IMR-90 (cell line): ENCODE results near the gene CNTN4. TPM values are rescaled to one million over a fixed set of nuclear protein-coding genes. Genes with fewer than 3 reads are reported as not detected.

ENCODE experiments used
- ATAC-seq: fragments of 200-7000 bp; cut with Tn5 transposase; 2 replicates; pipeline ENCODE4 v1.9.1; 2020; ENCODE audit warnings: low read depth, mild to moderate bottlenecking, moderate library complexity
- BruUV-seq: library from RNA; stranded (reverse); fragments of 400-500 nt; replicated peaks from 2 replicates; lab custom pipeline; 2021; lab: Mats Ljungman, UMichigan
- CTCF ChIA-PET: fragments of 300-600 bp; formaldehyde crosslinking; extraction: SDS; loops from one replicate; lab custom pipeline; 2021; ENCODE audit warnings: antibody characterized with exemption; lab: Yijun Ruan, JAX
- POLR2A ChIA-PET: fragments of 300-600 bp; sonication (Branson Sonifier 250); formaldehyde crosslinking; loops from one replicate; lab custom pipeline; 2022; ENCODE audit warnings: antibody characterized with exemption; ENCODE audit not compliant: unreplicated experiment; lab: Charles Lee
- DNase-seq: peaks from one replicate; pipeline ENCODE4 v3.0.0; 2013
- H2AFZ ChIP-seq: replicated peaks from 2 replicates; pipeline ENCODE3; 2013; ENCODE audit warnings: low read length, mild to moderate bottlenecking; ENCODE audit not compliant: poor library complexity
- H2AK5ac ChIP-seq: 2 replicates; pipeline ENCODE4 v1.6.1; 2013; ENCODE audit warnings: low read depth, low read length, inconsistent platforms
- H2AK9ac ChIP-seq: replicated peaks from 2 replicates; pipeline ENCODE3; 2013; ENCODE audit warnings: mild to moderate bottlenecking, low read depth, low read length, moderate library complexity; ENCODE audit not compliant: poor library complexity
- H2BK120ac ChIP-seq: 2 replicates; pipeline ENCODE4 v1.6.1; 2013; ENCODE audit warnings: low read depth, low read length, inconsistent platforms
- H2BK15ac ChIP-seq: 3 replicates; pipeline ENCODE4 v1.6.1; 2013; ENCODE audit warnings: low read depth, low read length, inconsistent platforms
- H2BK20ac ChIP-seq: 2 replicates; pipeline ENCODE4 v1.6.1; 2013; ENCODE audit warnings: low read depth, mild to moderate bottlenecking, inconsistent platforms, low read length, moderate library complexity
- H2BK5ac ChIP-seq: 2 replicates; pipeline ENCODE4 v1.6.1; 2013; ENCODE audit warnings: mild to moderate bottlenecking, low read depth, low read length, inconsistent platforms; ENCODE audit not compliant: poor library complexity, severe bottlenecking
- H3K14ac ChIP-seq: replicated peaks from 2 replicates; pipeline ENCODE4 v1.6.1; 2013; ENCODE audit warnings: low read depth, low read length, inconsistent platforms
- H3K18ac ChIP-seq: 2 replicates; pipeline ENCODE4 v1.6.1; 2013; ENCODE audit warnings: low read depth, low read length, control low read depth
- H3K23ac ChIP-seq: 2 replicates; pipeline ENCODE4 v1.6.1; 2013; ENCODE audit warnings: low read depth, low read length, inconsistent platforms
- H3K27ac ChIP-seq: 2 replicates; pipeline ENCODE4 v1.5.1; 2013; ENCODE audit warnings: mild to moderate bottlenecking, control low read depth, low read length; ENCODE audit not compliant: insufficient read depth
- H3K27me3 ChIP-seq: 2 replicates; pipeline ENCODE4 v1.6.1; 2013; ENCODE audit warnings: low read length; ENCODE audit not compliant: control insufficient read depth, insufficient read depth
- H3K36me3 ChIP-seq: 2 replicates; pipeline ENCODE4 v1.6.1; 2013; ENCODE audit warnings: low read length, mixed read lengths; ENCODE audit not compliant: control insufficient read depth, insufficient read depth
- H3K4ac ChIP-seq: 2 replicates; pipeline ENCODE4 v1.6.1; 2013; ENCODE audit warnings: low read depth, low read length, inconsistent platforms
- H3K4me1 ChIP-seq: 2 replicates; pipeline ENCODE4 v1.6.1; 2013; ENCODE audit warnings: low read length, mixed read lengths; ENCODE audit not compliant: control insufficient read depth, insufficient read depth
- H3K4me2 ChIP-seq: 2 replicates; pipeline ENCODE4 v1.6.1; 2013; ENCODE audit warnings: low read depth, mild to moderate bottlenecking, control low read depth, low read length, moderate library complexity
- H3K4me3 ChIP-seq: 2 replicates; pipeline ENCODE4 v1.5.1; 2013; ENCODE audit warnings: low read depth, mild to moderate bottlenecking, control low read depth, low read length, moderate library complexity; ENCODE audit not compliant: insufficient read depth
- H3K56ac ChIP-seq: 2 replicates; pipeline ENCODE4 v1.6.1; 2013; ENCODE audit warnings: low read length, inconsistent platforms; ENCODE audit not compliant: insufficient read depth; ENCODE audit errors: extremely low read depth
- H3K79me1 ChIP-seq, 2 experiments: 2 replicates each; pipeline ENCODE4 v1.6.1; 2013; ENCODE audit warnings: low read length in 2 of 2, inconsistent platforms in 1 of 2, low read depth in 1 of 2
- H3K9ac ChIP-seq: 2 replicates; pipeline ENCODE4 v1.6.1; 2013; ENCODE audit warnings: low read depth, low read length, control low read depth
- H3K9me1 ChIP-seq: 2 replicates; pipeline ENCODE4 v1.6.1; 2013; ENCODE audit warnings: low read length, inconsistent platforms; ENCODE audit not compliant: insufficient read depth
- H3K9me3 ChIP-seq: 2 replicates; pipeline ENCODE4 v1.6.1; 2013; ENCODE audit warnings: low read length; ENCODE audit not compliant: control insufficient read depth, insufficient read depth
- H4K20me1 ChIP-seq: 2 replicates; pipeline ENCODE4 v1.6.1; 2013; ENCODE audit warnings: low read length, inconsistent platforms; ENCODE audit not compliant: insufficient read depth
- H4K5ac ChIP-seq: 2 replicates; pipeline ENCODE4 v1.6.1; 2013; ENCODE audit warnings: mild to moderate bottlenecking, low read depth, low read length, control low read depth
- H4K8ac ChIP-seq, 2 experiments: 2 replicates each; pipeline ENCODE4 v1.6.1; 2013; ENCODE audit warnings: low read depth in 2 of 2, low read length in 2 of 2, control low read depth in 1 of 2, inconsistent platforms in 1 of 2
- H4K91ac ChIP-seq: 2 replicates; pipeline ENCODE4 v1.6.1; 2013; ENCODE audit warnings: low read depth, low read length, inconsistent platforms; ENCODE audit not compliant: insufficient read depth
- CEBPB ChIP-seq: IDR thresholded peaks from 2 replicates; pipeline ENCODE4 v1.6.1; 2012; ENCODE audit warnings: low read depth, low read length, improper control_type of control experiment
- MXI1 ChIP-seq: IDR thresholded peaks from 2 replicates; pipeline ENCODE4 v1.6.1; 2012; ENCODE audit warnings: low read depth, mild to moderate bottlenecking, low read length, moderate library complexity, borderline replicate concordance
- WGBS, 2 experiments: methylation state at CpG; one replicate each; pipeline versions ENCODE4 v1.1.5 to v1.1.7; 2013; ENCODE audit warnings: missing lambda C conversion rate in 2 of 2; ENCODE audit not compliant: insufficient read length in 1 of 2; ENCODE audit errors: extremely low coverage in 2 of 2; 5-methylcytosine and 5-hydroxymethylcytosine counted together
- dilution Hi-C: fragments of 300-500 bp; cut with HindIII; formaldehyde crosslinking; loops from one replicate; pipeline ENCODE4 v1.14.3; 2018; ENCODE audit warnings: low sequenced_read_pairs; ENCODE audit not compliant: unreplicated experiment
- in situ Hi-C: fragments of 300-500 bp; cut with MboI; formaldehyde crosslinking; loops from 3 replicates; pipeline ENCODE4 v1.14.3; 2019; ENCODE audit warnings: low sequenced_read_pairs, inconsistent platforms, mixed read lengths
- intact Hi-C: fragments of 100-400 bp; cut with micrococcal nuclease; formaldehyde crosslinking; loops from 2 replicates; pipeline ENCODE4 v1.10.0; 2022
- polyA plus RNA-seq, 3 experiments: library from polyadenylated mRNA; depleted of rRNA; stranded (reverse); fragments of >200 nt; gene quantifications; 2 replicates each; pipeline ENCODE4 v1.2.3, GENCODE V29; 2012; ENCODE audit warnings: low replicate concordance in 1 of 3
- total RNA-seq: library from RNA; depleted of rRNA; stranded (reverse); fragments of >200 nt; gene quantifications from 2 replicates; pipeline ENCODE4 v1.2.3, GENCODE V29; 2012

Gene CNTN4
- total and polyA plus RNA-seq, 2 of the 4 experiments (the other 2 are of a cell fraction), result under 0.01 TPM; not detected in 1

GRCh38 chr3:2957115-2957514, 858.4 kb downstream of the CNTN4 start:
- Histone ChIP-seq H2AFZ (no peak overlapping the region), H4K20me1 (no peaks in the 10 kb centered on the region), H3K4me1 (no peaks in the 10 kb centered on the region), H3K4me2 (no peak overlapping the region), H4K91ac (no peak overlapping the region), H3K9ac (no peak overlapping the region), H4K5ac (no peak overlapping the region), H2BK120ac (no peak overlapping the region), H3K18ac (no peak overlapping the region), H3K4ac (no peak overlapping the region), H3K9me1 (no peaks in the 10 kb centered on the region), H3K79me1 (no peaks in the 10 kb centered on the region), H3K56ac (no peak overlapping the region), H3K4me3 (no peak overlapping the region), H3K36me3 (no peaks in the 10 kb centered on the region), H3K27me3 (no peaks in the 10 kb centered on the region), H2BK5ac (no peak overlapping the region), H2AK5ac (no peak overlapping the region), H4K8ac (no peak overlapping the region), H3K23ac (no peak overlapping the region), H2AK9ac (no peak overlapping the region), H2BK20ac (no peak overlapping the region), H2BK15ac (no peak overlapping the region), H3K27ac (no peak overlapping the region), H3K9me3 (no peaks in the 10 kb centered on the region; the same call in 1 of the 2 replicates), H3K14ac (no peak overlapping the region)
- WGBS, 2 experiments, result no CpG with 5 or more reads among the region's 3 CpGs
- intact Hi-C loops (no loop called here), in situ Hi-C loops (no loop called here), dilution Hi-C loops (no loop called here)
- TF ChIP-seq MXI1 (no peak), CEBPB (no peak)
- CTCF ChIA-PET, result no interaction called here
- ATAC-seq, result no peak
- BruUV-seq, result no TSS peak
- DNase-seq, result no peak
- POLR2A ChIA-PET, result no interaction called here
